Neural cell (in vitro differentiated cells): Measurements from ENCODE around the gene SLC2A4RG.

ENCODE experiments used
- CTCF ChIP-seq: fragments of 450-650 bp; IDR thresholded peaks from 2 replicates; pipeline ENCODE4 v1.5.1; 2014; ENCODE audit warnings: antibody characterized with exemption, mild to moderate bottlenecking, moderate library complexity; ENCODE audit not compliant: poor library complexity, severe bottlenecking
- EP300 ChIP-seq: fragments of 450-650 bp; conservative IDR thresholded peaks from 2 replicates; pipeline ENCODE4 v1.6.1; 2014; ENCODE audit warnings: antibody characterized with exemption, mild to moderate bottlenecking, moderate library complexity; ENCODE audit not compliant: poor library complexity, severe bottlenecking
- EZH2 ChIP-seq: fragments of 200-600, 300-800 bp; shearing (Covaris generic), sonication (generic); IDR thresholded peaks from 2 replicates; pipeline ENCODE4 v1.6.1; 2014; ENCODE audit warnings: antibody characterized with exemption, low read length, borderline replicate concordance, mild to moderate bottlenecking; ENCODE audit not compliant: insufficient read depth, poor library complexity, severe bottlenecking
- POLR2AphosphoS5 ChIP-seq: IDR thresholded peaks from 2 replicates; pipeline ENCODE4 v1.6.1; 2012
- RAD21 ChIP-seq: fragments of 450-650 bp; conservative IDR thresholded peaks from 2 replicates; pipeline ENCODE4 v1.6.1; 2014; ENCODE audit warnings: antibody characterized with exemption, mild to moderate bottlenecking, moderate library complexity
- REST ChIP-seq: IDR thresholded peaks from 2 replicates; pipeline ENCODE4 v1.6.1; 2012; ENCODE audit warnings: borderline replicate concordance

GRCh38 chr20:63768591-63769515 lies 29.3 kb downstream of the SLC2A4RG start:
- TF ChIP-seq CTCF (no peak), POLR2AphosphoS5 (no peak), EP300 (no peak), REST (no peak), RAD21 (no peak), EZH2 (no peak)
